SKM-1 treated with dmso at 0.1 percent for 144 hours (cell line): ENCODE results near the gene SNCB.

Experiments used
- DNase-seq: peaks from one replicate; lab custom pipeline; 2025; ENCODE audit not compliant: unreplicated experiment; lab: John Stamatoyannopoulos, UW

Gene SNCB

DNA sequence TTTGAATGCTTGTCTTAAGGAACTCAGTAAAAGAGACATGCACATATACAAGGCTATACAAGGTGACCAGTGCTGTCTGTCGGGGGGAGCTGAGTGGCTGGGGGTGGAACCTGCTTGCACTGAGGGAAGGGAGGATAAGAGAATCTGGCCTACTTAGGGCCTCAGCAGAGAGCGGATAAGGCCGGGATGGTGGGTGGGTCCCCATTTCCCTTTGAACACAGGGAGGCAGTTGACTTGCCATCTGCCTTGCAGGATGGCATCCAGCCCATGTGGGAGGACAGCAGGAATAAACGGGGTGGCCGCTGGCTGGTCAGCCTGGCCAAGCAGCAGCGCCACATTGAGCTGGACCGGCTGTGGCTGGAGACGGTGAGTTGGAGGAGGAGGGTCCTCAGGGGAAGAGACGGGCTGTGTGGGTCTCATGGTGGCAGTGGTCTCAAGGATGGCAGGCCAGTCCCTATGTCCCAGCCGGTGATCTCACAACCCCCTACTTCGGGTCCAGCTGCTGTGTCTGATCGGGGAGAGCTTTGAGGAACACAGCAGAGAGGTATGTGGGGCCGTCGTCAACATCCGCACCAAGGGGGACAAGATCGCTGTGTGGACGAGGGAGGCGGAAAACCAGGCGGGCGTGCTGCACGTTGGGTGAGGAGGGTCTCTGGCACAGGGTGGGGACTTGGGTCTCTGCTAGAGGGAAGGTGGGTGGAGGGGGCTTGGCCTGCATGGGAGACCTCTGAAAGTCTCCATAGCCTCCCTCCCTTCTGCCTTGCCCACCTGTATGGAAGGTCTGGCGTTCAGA, 14.7 kb upstream of the SNCB start:
- DNase-seq = no peak

DNA sequence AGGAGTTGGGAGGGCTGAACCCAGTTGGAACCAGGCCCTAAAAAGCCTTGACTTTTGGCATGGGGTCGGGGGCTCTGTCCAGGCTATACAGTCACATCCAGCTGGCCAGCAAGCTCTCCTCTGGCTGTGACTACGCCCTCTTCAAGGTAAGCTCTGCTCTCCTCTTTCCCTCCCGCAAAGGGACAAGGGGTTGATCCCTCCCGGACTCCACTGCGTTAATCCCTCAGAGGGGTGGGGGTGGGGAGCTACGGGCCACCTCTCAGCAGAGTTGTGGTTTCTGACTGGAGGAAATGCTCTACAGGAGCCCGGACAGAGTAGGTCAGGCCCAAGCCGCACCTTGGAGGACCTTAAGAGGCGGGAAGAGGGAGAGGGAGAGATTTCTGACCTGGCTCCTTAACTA, 14.0 kb upstream of the SNCB start:
- DNase-seq = no peak

GRCh38 chr5:176643491-176644219, 13.3 kb upstream of the SNCB start:
- no peak for DNase-seq

GRCh38 chr5:176642675-176643490, 12.5 kb upstream of the SNCB start:
- no peak for DNase-seq

DNA sequence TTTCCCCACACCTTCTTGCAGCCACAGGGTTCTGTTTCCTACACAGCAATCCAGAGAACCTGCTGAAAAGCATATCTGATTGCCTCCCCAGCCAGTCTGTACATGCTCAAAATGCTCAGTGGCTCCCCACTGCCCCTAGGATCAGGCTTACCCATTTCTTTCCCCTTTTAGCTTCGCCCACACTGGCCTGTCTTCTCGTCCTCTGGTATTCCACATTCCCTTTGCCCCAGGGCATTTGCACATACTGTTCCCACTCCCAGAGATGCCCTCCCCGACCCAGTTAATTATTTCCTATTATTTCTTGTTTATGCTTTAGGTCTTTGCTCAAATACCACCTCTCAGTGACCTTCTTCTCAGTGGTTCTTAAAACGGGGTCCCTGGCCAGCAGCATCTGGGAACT, 10.3 kb upstream of the SNCB start:
- no peak for DNase-seq

GRCh38 chr5:176639981-176640380, 9.6 kb upstream of the SNCB start:
- no peak for DNase-seq

GRCh38 chr5:176639208-176639607, 8.9 kb upstream of the SNCB start:
- DNase-seq = no peak

- no peak for DNase-seq
These were observed 8.1 kb upstream of the SNCB start for GRCh38 chr5:176638437-176638836.

GRCh38 chr5:176637556-176637955, 7.2 kb upstream of the SNCB start:
- no peak for DNase-seq

DNA sequence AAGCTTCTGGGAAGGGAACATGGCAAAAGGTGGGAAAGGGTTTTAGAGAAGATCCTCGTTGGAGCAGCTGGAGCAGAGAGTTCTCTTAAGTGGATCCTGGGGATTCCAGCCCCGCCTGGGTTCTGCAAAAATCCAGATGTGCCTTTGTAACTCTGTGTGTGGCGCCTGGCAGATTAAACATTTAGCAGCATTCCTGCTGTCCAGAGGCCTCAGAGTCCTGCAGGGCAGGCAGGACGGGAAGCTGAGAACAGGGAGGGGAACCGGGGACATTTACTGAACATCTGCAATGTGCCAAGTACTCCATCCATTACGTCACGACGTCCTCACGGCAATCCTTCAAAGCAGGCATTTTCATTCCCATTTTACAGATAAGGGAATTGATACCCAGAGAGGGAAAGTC, 6.1 kb upstream of the SNCB start:
- DNase-seq = no peak

DNA sequence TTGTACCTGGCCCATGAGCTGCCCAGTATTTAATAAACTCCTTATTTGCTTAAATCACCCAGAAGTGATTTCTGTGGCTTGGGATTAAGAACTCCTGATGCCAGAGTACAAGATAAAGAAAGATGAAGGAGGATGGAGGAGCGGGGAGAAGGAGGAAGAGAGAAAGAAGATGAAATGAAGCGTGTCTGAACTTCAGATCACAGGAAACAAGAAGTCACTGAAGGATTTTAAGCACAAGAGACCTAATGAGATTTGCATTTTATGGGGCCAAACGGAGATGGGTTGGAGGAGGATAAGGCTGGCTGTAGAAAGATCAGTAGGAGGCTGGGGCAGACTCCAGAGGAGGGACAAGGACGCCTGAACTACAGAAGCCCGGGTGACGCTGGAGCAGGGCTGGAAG, 3.3 kb upstream of the SNCB start:
- no peak for DNase-seq

DNA sequence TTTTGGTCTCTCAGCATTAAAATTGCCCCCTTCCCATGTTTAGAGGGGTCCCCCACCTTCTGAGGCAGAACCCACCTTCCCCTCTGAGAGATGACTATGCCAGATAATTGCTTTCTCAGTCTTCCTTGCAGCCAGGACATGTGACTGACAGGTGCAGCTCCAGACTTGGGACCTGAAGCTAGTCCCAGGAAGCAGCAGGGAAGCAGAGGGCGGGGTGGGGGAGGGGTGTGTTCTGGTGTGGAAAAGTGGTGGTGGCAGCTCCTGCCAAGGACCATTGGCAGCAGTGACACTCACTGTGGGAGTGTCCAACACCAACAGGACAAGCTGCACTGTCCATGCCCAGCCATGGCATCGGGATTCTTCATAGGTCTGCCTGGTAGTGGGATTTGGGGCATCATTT, 2.4 kb upstream of the SNCB start:
- DNase-seq = no peak

DNA sequence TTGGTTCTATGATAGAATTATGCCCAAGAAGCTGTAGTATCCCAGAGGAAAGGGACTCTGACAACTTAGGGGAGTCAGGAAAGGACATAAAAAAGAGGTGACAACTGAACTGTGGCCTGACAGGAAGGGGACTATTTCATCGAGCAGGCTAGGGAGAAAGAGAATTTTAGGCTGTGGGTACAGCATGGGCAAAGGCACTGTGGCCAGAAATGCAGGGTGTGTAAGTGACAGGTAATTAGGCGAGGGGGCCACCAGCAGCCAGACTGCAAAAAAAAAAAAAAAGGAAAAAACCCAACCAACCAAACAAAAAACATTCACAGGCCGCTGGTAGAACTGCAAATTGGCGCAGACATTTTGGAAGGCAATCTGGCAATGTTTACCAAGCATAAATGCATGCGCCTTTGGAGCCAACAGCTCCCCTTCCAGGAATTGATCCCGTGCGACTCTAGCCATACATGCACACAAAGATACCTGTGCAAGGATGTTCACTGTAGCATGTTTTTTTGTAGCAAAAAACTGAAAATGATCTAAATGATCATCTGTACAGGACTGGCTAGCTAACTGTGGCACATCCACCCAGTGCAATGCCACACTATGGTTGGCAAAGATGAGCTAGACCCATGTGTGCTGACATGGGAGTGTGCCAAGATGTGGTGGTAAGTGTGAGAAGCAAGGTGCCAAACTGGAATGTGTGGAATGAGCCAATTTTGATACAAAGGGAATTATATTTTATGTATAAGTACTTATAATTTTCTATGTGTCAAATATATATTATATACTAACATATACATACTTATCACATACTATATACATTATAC, 1.3 kb upstream of the SNCB start:
- DNase-seq = no peak

DNA sequence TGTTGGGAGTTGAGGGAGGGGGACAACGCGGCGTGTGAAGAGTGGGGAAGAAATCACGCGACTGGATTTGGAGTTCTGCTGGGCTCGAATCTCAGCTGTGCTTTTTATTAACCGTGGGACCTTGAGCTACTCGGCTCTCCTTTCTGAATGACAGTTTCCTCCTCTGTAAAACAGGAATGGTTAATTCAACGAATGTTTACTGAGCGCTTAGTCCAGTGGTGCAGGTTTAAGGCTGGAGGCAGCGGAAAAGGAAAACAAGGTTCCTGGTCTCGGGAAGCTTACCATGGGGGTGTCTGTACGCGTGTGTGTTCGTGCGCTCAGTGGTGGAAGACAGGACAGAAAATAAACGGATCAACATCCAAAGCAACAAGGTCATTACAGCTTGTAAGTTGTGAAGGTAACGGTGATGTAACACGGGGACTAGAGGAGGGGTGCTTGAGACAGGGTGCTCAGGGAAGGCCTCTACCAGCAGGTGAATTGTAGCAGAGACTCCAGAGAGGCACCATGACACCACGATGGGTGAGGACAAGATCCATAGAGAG, 418 bp upstream of the SNCB start:
- DNase-seq = no peak

GRCh38 chr5:176629317-176629852, 949 bp downstream of the SNCB start:
- no peak for DNase-seq

DNA sequence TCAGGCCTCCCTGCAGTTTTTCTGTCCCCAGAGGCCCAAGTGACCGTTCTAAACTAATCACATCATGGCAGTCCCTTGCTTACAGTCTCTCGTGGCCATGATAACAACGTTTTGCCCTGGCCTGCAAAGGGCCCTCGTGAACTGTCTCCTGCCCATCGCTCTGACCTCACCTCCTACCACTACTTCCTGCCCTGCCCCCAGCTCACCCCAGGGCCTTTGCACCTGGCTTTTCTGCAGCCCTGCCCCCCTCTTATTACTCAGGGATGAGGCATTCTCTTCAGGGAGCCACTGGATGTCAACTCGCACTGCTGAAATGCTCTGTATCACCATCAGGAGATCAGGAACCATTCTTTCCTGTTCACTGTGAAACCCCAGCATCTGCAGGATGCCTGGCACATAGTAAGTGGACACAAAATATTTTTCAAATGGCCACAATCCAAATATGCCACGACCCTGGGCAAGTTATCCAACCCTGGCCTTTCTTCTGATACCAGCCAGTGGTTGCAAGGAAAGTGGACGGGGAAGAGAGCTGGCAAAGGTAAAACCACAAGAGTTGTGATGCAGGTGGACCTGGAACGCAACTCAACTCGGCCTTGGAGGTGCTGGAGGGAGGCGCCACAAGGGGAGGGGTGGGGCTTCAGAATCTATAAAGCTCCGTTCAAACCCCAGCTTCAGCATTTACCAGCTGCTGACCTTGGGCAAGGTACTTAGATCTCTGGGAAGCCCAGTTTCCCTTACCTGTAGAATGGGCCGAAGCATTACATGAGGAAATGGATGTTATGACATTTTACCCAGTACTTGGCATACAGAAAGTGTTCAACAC, 1.7 kb downstream of the SNCB start:
- DNase-seq = no peak

DNA sequence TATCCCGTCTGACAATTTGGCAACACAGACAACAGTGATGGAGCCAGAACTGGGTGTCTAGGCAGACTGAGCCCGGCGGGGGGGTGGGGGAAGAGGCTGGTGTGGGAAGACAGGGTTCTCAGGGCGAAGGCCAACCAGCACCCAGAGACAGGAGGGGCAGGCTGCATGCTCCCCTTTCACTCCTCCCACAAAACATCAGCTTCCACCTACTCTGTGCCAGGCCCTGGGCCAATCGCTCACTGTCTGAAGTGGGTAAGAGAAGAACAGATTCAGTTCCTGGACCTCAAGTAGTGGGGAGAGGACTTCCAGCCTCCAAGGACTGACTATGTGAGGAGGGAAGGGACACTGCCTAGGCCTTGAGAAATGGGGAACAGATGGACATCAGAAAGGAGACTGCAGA, 2.8 kb downstream of the SNCB start:
- no peak for DNase-seq

DNA sequence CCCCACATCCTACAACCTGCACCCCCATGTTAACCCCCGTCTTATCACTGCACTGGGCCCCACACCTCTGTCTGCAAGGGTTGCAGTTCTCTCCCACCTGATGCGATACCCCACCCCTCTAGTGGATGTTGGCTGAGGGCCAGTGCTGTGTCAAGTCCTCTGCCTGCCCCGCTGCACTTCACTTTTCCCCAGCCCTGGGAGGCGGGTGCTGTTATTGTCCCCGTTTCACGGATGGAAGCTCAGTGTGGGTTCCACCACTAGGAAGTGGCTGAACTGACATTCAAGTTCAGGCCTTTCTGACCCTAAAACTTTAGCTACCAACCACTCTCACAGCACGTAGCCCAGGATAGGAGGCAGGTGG, 3.5 kb downstream of the SNCB start:
- no peak for DNase-seq

DNA sequence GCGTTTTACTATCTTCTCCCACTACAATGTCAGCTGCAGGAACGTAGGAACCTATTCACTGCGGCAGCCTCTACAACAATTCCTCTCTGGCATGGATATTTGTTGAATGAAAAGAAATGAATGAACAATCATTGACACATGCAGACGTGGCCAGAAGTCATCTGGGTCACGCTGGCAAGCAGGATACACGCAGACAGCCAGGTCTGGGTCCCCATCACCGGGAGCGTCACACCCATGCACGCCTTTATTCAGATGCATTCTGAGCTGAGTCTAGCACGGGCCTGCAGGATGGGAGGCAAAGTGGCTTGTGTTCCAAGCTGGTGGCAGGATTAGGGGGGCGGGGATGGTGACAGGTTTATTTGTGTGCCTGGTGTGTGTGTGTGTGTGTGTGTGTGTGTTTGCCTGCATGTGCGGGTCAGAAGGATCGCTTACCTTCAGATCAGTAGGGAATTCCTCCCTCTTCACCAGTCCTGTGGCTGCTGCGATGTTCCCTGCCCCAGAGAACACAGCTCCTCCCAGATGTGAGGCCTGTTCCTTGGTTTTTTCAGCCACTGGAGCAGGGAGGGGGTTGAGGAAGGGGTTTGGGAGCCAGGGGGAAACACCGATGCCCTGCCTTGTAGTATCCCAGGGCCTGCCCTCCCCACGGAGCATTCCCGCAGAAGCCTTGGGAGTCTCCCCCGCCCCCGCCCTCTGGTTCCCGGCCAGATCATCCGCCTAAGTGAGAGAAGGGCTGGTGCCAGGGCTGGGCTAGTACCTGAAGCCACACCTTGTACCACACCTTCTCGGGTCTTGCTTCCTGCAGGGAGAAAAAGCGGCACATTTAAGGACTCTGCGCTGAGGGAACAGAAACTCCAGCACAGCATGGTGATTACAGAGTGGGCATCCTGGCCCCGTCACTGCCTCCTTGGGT, 4.1 kb downstream of the SNCB start:
- no peak for DNase-seq
